WTC11 (cell line): ENCODE measurements around the gene FGF12.

Experiments
- GABPB1 ChIP-seq: sonication (generic); formaldehyde crosslinking; IDR thresholded peaks from 2 replicates; pipeline ENCODE4 v1.8.1; 2023; ENCODE audit warnings: mild to moderate bottlenecking, missing genetic modification reagents
- TF ChIP-seq, protein P1 (sequence below): fragments of 200-600 bp; IDR thresholded peaks from 2 replicates; pipeline ENCODE4 v1.8.0; 2022; ENCODE audit warnings: antibody characterized with exemption

DNA sequence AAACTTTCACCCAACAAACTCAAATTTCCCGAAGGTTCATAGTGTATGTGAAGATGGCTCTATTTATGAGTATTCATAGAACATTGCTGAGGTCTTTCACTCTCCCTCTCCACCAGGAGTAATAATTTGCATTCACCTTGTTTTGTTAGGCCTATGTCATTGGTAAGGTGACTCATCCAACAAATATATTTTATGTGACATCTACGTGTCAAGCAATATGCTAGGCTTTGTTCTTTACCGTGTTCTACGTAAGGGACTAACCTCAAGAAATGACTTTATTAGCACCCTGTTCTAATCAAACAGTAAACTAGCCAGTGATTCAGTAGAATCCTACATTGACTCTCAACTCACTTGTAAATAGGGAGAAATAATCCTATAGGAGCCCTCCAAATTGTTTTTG, 334.4 kb downstream of the FGF12 start:
- no peak for TF ChIP-seq GABPB1 (CRISPR knock-in tag)
- TF ChIP-seq, protein P1, sequence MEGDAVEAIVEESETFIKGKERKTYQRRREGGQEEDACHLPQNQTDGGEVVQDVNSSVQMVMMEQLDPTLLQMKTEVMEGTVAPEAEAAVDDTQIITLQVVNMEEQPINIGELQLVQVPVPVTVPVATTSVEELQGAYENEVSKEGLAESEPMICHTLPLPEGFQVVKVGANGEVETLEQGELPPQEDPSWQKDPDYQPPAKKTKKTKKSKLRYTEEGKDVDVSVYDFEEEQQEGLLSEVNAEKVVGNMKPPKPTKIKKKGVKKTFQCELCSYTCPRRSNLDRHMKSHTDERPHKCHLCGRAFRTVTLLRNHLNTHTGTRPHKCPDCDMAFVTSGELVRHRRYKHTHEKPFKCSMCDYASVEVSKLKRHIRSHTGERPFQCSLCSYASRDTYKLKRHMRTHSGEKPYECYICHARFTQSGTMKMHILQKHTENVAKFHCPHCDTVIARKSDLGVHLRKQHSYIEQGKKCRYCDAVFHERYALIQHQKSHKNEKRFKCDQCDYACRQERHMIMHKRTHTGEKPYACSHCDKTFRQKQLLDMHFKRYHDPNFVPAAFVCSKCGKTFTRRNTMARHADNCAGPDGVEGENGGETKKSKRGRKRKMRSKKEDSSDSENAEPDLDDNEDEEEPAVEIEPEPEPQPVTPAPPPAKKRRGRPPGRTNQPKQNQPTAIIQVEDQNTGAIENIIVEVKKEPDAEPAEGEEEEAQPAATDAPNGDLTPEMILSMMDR: no peak
